SH-SY5Y (cell line): ENCODE measurements around the gene DDX42.

ENCODE experiments used
- GATA2 ChIP-seq: IDR thresholded peaks from 2 replicates; pipeline ENCODE4 v1.6.1; 2011; ENCODE audit warnings: mild to moderate bottlenecking, low read depth, low read length
- GATA3 ChIP-seq: IDR thresholded peaks from 2 replicates; pipeline ENCODE4 v1.6.1; 2011; ENCODE audit warnings: low read depth, mild to moderate bottlenecking, low read length, moderate library complexity

The DDX42 gene

DNA sequence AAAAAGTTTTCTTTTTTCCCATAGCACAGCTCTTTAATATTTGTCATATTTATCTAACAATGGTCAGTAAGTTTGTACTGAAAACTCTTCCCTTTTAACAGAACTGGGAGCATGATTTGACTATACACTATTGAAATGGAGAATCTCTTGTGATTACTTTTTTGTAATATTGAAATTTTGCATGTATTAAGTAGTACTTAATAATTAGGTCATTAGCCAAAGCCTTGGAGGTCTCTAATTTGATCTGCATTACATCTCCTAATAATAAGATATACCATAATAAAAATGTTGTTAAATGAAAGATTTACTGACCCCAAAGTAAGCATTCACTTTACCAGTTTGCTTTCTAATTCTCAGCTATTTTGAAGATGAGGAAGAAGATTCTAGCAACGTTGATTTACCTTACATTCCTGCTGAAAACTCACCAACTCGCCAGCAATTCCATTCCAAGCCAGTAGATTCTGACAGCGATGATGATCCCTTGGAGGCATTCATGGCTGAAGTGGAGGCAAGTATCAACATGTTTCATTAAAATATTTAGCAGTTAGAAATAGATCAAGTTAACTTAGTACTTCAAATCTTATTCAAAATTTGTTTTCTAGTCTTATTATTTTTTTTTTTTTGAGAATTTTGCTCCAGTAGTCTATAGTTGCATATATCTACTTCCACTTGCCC lies 18.2 kb downstream of the DDX42 start:
- TF ChIP-seq GATA3 (no peak), GATA2 (no peak)

DNA sequence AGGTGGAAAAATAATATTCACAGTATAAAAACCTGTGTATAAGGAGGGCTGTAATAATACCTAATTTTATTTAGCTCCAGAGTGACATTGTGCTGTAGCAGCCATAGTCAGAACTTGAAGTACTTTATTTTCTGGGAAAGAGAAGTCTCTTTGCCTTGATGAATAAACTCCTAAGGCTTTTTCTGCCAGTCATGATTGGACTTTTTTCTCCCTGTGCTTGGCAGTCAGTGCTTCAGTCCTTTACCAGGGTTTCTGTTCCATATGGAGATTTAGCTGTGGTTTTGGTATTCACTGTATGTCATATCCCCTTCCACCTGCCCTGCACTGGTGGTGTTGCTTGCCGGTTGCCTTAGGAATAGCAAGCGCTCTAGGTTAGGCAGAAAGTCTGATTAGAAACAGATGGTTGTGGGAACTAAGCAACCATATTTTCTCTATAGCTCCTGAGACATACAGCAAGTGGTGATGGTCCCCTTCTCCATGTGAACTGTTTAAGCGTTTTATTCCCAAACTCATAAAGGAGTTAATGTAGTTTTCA lies 24.7 kb downstream of the DDX42 start:
- TF ChIP-seq GATA2 = no peak
- TF ChIP-seq GATA3 = no peak

DNA sequence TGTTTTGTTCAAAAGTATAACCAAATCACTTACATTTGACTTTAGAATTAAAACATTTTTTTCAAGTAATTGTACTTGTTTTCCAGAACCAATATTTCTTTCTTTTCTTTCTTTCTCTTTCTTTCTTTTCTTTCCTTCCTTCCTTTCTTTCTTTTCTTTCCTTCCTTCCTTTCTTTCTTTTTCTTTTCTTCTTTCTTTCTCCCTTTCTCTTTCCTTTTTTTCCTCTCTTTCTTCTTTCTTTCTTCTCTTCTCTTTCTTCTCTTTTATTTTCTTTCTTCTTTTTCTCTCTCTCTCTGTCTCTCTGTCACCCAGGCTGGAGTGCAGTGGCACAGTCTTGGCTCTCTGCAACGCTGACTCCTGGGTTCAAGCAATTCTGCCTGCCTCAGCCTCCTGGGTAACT lies 26.8 kb downstream of the DDX42 start:
- no peak for TF ChIP-seq GATA2
- TF ChIP-seq GATA3 = no peak

DNA sequence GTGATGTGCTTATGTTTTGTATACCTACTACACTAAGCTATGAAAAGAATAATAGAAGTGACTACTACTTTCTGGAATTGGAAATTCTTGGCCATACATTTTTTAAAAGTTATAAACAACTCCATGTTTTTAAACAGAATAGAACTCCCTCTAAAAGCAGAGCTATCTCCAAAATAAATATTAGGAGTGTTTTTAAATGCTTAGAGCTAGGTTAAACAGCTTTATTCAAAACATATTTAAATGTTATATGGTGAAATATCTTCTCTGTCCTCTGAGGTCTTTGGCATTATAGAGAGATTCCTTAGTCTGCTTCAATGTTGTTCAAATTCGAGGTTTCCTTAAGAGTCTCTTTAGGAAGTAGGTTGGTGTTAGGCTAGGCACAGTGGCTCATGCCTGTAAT lies 30.4 kb downstream of the DDX42 start:
- TF ChIP-seq GATA3 = no peak
- no peak for TF ChIP-seq GATA2

DNA sequence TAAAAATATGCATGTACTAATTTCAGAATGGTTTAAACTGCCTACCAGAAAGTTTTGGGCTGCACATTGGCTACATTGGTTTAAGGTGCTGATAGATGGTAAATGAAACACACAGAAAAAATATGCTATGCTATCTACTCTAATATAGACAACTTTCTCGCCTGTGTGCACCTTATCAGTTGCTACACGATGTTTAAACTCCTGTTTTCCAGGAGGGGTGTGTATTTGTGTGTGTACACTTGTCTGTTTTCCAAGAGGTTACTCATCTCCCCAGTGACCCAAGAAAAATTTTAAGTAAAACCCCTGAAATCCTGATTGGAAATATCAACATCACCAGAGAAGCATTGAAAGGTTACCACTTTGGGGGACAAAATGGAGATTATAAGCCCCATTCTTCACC lies 31.6 kb downstream of the DDX42 start:
- TF ChIP-seq GATA2 (no peak), GATA3 (no peak)

DNA sequence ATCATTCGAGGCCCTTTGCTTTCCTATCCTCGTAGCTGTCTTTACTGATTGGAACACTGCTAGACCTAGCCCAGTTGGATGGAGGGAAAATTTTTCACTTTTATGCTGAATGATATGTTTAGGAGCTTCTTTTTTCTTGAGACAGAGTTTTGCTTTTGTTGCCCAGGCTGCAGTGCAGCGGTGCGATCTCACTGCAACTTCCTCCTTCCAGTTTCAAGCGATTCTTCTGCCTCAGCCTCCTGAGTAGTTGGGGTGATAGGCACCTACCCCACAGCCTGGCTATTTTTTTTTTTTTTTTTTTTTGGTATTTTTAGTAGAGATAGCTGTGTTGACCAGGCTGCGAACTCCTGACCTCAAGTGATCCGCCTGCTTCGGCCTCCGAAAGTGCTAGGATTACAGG lies 36.0 kb downstream of the DDX42 start:
- TF ChIP-seq GATA3 (no peak), GATA2 (no peak)

DNA sequence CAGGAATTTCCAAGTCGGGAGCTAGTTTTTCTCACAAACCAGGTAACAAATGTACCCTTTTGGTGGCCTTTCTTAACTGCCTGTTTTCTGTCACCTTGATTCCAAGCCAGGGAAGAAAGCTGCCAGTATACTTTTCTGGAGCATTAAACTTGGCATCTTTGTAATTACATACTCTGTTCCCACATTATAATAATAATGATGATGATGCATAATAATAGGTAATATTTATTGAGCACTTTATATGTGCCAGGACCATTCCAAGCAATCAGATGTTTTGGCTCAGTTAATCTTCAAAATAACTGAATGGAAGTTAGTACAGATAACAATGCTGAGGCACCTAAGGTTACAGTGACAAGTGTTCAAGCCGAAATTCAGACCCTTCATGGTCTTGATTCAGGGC lies 42.2 kb downstream of the DDX42 start:
- no peak for TF ChIP-seq GATA2
- TF ChIP-seq GATA3 = no peak

DNA sequence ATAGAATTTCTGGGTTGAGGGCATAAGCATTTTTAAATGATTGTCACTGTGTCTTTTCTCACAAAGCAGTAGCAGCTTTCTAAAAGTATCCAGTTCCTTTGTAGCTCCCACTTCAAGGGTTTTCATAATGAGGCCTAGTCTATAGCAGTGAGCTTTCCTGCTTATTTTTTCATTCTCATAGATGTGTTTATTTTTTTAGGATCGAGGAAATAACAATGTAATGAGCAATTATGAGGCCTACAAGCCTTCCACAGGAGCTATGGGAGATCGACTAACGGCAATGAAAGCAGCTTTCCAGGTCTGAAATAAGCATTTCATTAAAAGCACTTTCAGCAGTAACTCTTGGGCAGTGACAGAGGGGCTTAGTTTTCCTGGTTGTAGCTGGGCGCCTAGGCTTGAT lies 42.7 kb downstream of the DDX42 start:
- TF ChIP-seq GATA3 (no peak), GATA2 (no peak)

DNA sequence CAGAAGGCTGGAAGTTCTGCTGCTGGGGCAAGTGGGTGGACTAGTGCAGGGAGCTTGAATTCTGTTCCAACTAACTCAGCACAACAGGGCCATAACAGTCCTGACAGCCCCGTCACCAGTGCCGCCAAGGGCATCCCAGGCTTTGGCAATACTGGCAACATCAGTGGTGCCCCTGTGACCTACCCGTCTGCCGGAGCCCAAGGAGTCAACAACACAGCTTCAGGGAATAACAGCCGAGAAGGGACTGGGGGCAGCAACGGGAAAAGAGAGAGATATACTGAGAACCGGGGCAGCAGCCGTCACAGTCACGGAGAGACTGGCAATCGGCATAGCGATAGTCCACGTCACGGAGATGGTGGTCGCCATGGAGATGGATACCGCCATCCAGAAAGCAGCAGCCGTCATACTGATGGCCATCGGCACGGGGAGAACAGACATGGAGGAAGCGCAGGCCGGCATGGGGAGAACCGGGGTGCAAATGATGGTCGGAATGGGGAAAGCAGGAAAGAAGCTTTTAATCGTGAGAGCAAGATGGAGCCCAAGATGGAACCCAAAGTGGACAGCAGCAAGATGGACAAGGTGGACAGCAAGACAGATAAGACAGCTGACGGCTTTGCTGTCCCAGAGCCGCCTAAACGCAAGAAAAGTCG lies 43.9 kb downstream of the DDX42 start:
- no peak for TF ChIP-seq GATA3
- TF ChIP-seq GATA2 = no peak

DNA sequence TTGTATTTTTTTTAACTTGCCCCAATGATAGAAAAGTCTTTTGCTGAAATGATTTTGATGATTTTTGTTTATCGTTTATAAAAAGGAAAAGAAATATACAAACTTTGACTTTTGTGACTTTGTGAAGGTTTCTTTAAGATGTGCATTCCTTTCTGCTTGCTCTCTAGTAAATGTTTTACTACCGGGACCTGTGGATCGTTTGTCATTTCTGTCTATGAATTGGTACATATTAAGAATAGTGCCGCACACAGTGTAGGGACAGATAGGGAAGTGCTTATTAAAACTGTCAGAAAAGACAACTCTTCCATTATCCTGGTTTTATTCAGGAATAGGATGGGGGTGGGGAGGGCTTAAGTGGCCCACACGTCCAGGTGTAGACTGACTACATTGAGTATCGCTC lies 45.2 kb downstream of the DDX42 start:
- no peak for TF ChIP-seq GATA3
- TF ChIP-seq GATA2 = no peak

DNA sequence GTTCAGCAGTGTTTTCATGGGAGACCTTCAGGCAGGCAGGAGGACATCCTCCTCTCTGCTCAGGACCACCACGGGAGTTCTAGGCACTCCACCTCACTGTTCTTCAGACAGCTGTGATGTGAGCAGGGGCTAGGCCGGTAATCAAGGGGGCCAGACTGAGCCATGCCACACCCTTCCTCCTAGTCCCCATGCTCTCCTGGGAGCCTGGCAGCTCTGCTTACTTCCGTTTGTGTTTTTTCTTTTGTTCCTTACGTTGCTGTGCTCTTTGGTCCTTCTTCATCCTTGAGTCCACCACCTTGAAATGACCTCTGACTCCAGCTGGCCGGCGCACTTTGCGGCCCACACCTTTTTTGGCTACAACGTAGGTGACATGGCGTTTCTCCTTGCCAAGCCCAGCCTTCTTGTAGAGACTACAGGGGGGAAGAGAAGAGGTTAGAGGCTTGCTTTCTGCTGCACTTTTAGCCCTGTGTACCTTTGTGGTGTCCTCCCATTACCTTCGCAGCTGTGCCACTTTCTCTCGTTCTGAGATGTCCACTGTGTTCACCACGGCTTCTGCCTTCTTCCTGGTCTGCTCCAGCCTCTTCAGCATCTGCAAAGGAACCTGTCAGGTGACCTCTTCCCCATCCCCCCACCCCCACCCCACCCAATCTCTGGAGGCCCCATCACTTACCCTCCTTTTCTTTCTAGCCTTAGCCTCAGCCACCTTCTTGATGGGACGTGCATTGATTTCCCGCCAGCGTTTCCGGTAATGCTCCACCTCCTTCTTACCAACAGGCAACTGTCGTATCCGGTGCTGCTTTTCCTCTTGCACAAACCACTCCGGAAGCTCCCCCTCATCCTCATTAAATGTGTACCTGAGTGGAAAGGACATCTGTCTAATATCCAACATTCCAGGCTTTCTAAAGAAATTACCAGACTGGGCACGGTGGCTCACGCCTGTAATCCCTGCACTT lies 45.9 kb downstream of the DDX42 start:
- TF ChIP-seq GATA3 = no peak
- no peak for TF ChIP-seq GATA2

DNA sequence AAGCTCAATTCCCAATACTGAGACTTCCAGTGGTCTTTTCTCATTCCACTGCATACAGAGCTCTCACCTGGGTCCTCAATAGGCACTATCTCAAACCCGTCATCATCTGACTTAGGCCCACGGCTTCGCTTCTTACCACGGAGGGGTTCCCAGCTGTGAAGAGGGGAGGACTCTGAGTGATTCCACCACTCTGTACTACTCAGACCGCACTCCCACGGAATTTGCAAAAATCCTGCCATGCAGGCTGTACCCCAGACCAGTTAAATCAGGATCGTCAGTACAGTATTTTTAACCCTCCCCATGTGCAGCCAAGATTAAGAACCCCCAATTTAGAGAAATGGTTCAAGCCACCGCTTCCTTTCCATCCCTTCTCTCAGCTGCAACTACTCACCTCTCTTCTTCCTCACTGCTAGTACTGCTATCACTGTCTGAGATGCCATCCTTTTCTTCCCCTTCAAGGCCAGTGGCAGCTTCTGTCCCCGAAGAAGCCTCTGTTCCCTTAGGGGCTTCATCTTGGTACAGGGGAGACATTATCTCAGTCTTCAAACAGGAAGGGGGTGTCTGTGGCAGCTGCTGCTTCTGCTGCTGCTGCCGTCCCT lies 47.1 kb downstream of the DDX42 start:
- TF ChIP-seq GATA2 = no peak
- TF ChIP-seq GATA3 = no peak

DNA sequence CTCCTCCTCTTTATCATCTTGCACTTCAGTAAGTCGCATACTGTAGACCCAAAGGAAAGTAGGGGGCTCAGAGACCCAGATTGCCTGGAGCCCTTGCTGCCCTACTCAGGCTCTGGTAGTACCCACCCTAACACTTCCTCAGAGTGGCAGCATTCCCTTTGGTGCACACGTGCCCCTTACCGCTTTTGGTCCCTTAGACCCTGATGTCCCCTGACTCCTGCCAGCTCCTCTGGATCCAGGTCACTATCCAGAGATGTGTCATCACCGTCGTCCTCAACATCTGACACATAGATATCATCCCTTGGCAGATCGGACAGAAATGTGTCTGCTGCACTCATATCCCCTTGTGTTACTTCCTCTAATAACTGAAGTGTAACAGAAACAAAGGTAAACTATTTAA lies 47.8 kb downstream of the DDX42 start:
- TF ChIP-seq GATA3 (no peak), GATA2 (no peak)

DNA sequence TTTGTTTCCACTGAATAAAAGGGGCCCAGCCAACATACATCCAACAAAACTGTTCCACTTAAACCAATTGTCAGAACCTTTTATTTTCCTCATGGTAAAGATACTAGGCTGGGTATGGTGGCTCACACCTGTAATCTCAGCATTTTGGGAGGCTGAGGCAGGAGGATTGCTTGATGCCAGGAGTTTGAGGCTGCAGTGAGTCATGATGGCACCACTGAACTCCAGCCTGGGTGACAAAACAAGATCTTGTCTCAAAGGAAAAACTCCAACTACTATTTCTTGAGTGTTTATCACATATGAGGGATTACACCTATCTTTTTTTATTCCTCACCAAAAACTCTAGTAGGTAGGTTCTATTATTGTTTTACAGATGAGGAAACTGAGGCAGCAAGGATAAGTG lies 48.6 kb downstream of the DDX42 start:
- TF ChIP-seq GATA3 = no peak
